SK-N-MC (cell line): ENCODE data around the gene SPRN.
"Not testable (repeated sequence)": the region's sequence is repeated elsewhere in the genome, so short reads cannot be mapped to it uniquely, and the experiment has no call there.

Experiments used
- DNase-seq: peaks from one replicate; pipeline ENCODE4 v3.0.0-alpha.2; 2011; ENCODE audit warnings: low read depth, low spot score
- H3K27ac ChIP-seq: fragments of 200-600 bp; sonication (generic); 2 replicates; pipeline ENCODE4 v1.5.1; 2016; ENCODE audit warnings: mixed run types
- H3K36me3 ChIP-seq: fragments of 200-600 bp; sonication (generic); 2 replicates; pipeline ENCODE4 v1.6.1; 2017; ENCODE audit warnings: antibody characterized with exemption, low read length, mixed read lengths; ENCODE audit not compliant: insufficient read depth
- H3K4me3 ChIP-seq: fragments of 200-600 bp; sonication (generic); 2 replicates; pipeline ENCODE4 v1.5.1; 2016
- H3K9ac ChIP-seq: fragments of 200-600 bp; sonication (generic); 2 replicates; pipeline ENCODE4 v1.8.0; 2017; ENCODE audit warnings: mixed run types, mixed read lengths; ENCODE audit not compliant: insufficient read length
- H3K9me3 ChIP-seq: fragments of 200-600 bp; sonication (generic); 2 replicates; pipeline ENCODE4 v1.6.1; 2017; ENCODE audit warnings: low read depth, mild to moderate bottlenecking, antibody characterized with exemption, low read length, moderate library complexity, mixed read lengths
- EZH2 ChIP-seq: fragments of 200-600 bp; sonication (generic); IDR thresholded peaks from one replicate; pipeline ENCODE4 v1.6.1; 2017; ENCODE audit warnings: antibody characterized with exemption
- FOXP2 ChIP-seq: optimal IDR thresholded peaks from 2 replicates; pipeline ENCODE3; 2011; ENCODE audit warnings: mild to moderate bottlenecking, moderate library complexity; ENCODE audit not compliant: insufficient read depth; ENCODE audit errors: extremely low read length, control extremely low read depth
- POLR2AphosphoS5 ChIP-seq: IDR thresholded peaks from 2 replicates; pipeline ENCODE4 v1.6.1; 2012; ENCODE audit warnings: mild to moderate bottlenecking, low read depth, low read length, borderline replicate concordance

Gene SPRN

DNA sequence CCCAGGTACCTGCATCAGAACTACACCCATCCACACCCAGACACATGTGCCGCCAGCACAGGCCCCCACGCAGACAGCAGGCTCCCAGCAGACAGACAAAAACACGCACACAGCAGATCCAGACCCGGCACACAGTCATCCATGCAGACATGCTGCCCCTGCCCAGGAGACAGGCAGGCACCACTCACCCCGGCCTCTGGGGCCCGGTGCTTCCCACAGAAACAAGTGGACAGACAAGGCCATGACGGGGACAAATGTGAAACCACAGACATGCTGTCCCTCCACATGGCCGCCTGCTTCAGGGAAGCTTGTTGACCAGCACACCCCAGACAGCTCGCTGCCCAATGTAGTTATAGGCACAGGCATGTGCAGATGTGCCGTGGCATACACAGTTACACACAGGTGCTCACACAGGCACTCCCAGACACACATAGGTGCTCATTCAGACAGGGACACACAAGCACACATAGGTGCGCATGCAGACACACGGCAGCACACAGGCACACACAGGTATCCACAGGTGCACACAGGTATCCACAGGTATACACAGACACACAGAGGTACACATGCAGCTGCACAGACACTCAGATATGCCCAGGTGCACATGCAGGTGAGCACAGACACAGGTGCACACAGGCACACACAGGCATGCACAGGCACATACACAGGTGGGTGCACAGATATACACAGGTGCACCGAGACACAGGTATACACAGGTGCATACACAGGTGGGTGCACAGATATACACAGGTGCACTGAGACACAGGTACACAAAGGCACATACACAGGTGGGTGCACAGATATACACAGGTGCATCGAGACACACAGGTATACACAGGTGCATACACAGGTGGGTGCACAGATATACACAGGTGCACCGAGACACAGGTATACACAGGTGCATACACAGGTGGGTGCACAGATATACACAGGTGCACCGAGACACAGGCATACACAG, 18.8 kb upstream of the SPRN start:
- Histone ChIP-seq H3K27ac (no peak overlapping the region), H3K9me3 (no peaks in the 10 kb centered on the region)
- no peak for TF ChIP-seq POLR2AphosphoS5
- TF ChIP-seq FOXP2 = no peak
- no peak for TF ChIP-seq EZH2

DNA sequence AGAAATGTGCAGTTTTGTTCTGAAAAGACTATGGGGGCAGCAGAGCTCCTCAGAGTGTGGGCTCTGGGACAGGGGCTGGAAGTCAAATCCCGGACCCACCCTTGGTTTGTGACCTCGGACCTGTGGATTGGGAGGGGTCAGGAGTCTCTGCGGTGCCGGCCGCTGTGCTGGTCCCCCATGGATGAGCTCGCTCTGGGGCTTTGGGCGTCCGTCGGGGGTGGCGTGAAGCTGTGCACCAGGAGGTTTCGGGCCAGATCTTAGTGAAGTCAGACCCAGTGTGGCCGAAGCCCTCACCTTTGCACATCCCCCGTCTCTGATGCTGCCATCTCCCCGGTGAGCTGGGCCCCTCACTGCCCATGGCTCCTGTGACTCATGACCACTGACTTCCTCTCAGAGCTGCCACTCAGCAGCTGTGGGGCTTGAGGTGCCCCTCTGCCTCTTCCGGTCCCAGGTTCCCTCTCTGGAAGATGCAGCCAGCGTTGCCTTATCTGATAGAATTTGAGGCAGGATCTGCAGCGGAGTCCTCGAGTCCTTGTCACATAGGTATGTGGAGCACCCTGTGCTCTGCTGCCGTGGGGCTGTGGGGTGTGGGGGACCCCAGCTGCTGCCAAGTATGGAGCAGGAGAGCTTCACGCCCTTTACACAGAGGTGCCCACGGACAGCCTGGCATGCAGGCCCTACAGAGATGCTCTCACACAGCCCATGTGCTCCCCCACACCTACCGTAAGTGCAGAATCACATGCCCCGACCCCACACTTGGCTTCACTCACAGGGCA, 18.0 kb upstream of the SPRN start:
- Histone ChIP-seq H3K9me3 (no peaks in the 10 kb centered on the region), H3K9ac (no peak overlapping the region), H3K4me3 (no peak overlapping the region), H3K36me3 (no peaks in the 10 kb centered on the region), H3K27ac (no peak overlapping the region)
- no peak for TF ChIP-seq POLR2AphosphoS5
- TF ChIP-seq EZH2 = no peak
- no peak for TF ChIP-seq FOXP2
- no peak for DNase-seq

More for the DNA sequence above, 18.8 kb upstream of the SPRN start:
- Histone ChIP-seq H3K36me3 (no peaks in the 10 kb centered on the region), H3K9ac (no peak overlapping the region), H3K4me3 (no peak overlapping the region)
- DNase-seq = no peak

DNA sequence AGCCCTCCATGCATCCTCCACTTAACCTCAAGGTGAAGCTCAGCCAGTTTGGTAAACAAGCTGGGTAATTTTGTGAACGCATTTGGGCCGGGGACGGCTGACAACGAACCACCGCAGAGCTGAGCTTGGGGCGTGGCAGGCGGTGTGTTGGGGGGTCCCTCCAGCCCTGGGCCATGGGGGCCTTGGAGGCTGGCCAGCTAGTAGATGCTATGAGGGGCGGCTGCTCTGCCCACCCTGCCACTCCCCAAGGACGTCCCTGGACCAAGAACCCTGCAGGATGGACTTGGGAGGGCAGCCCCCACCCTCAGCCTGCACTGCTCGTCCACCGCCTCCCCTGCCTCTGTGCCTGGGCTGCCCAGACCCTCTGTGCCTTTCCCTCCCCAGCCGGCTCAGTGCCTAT, 17.4 kb upstream of the SPRN start:
- Histone ChIP-seq H3K4me3 (no peak overlapping the region), H3K9ac (no peak overlapping the region), H3K9me3 (no peaks in the 10 kb centered on the region), H3K36me3 (no peaks in the 10 kb centered on the region), H3K27ac (no peak overlapping the region)
- DNase-seq = no peak
- TF ChIP-seq POLR2AphosphoS5 = no peak
- TF ChIP-seq FOXP2 = no peak
- TF ChIP-seq EZH2 = no peak

DNA sequence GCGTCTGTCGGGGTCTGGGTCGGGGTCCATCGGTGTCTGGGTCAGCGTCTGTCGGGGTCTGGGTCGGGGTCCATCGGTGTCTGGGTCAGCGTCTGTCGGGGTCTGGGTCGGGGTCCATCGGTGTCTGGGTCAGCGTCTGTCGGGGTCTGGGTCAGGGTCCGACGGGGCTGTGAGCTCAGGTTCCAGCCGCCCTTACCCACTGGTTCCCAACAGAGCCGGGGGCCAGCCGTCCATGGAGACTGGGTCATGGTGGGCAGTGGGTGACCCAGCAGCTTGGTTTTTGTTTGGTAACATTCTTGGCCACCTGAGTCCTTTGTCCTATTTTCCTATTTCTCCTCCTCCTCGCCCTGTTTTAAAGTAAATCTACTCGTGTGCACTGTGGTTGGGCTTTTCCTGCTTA, 16.9 kb upstream of the SPRN start:
- H3K27ac ChIP-seq, H3K9ac ChIP-seq, H3K4me3 ChIP-seq, DNase-seq, H3K9me3 ChIP-seq, H3K36me3 ChIP-seq: not testable (repeated sequence)

DNA sequence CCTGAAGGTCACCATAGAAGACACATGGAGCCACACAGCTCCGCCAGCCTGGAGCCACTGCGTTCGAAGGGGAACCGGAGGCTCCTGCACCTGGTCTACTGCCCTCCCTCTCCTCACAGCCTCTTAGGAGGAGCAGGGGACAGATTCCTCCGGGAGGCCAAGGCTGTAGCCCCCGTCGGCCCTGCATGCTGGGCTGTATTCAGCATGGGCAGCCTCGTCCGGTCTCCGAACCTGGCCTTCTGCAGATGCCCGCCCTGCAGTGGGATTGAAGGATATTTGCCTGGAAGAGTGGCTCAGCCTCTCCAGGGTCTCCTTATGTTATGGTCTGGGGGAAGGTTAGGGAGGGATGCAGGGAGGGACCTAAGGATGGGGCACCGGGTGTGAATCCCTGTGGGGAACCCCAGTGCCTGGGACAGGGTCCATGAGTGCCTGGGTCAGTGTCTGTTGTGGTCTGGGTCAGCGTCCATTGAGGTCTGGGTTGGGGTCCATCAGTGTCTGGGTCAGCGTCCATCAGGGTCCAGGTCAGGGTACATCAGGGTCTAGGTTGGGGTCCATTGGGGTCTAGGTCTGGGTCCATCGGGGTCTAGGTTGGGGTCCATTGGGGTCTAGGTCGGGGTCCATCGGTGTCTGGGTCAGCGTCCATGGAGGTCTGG, 16.3 kb upstream of the SPRN start:
- TF ChIP-seq POLR2AphosphoS5 (no peak), FOXP2 (no peak), EZH2 (no peak)
- H3K27ac ChIP-seq = no peak overlapping the region
- H3K4me3 ChIP-seq = no peak overlapping the region
- no peak for DNase-seq
- H3K36me3 ChIP-seq = no peaks in the 10 kb centered on the region
- H3K9me3 ChIP-seq = no peaks in the 10 kb centered on the region
- no peak overlapping the region for H3K9ac ChIP-seq

DNA sequence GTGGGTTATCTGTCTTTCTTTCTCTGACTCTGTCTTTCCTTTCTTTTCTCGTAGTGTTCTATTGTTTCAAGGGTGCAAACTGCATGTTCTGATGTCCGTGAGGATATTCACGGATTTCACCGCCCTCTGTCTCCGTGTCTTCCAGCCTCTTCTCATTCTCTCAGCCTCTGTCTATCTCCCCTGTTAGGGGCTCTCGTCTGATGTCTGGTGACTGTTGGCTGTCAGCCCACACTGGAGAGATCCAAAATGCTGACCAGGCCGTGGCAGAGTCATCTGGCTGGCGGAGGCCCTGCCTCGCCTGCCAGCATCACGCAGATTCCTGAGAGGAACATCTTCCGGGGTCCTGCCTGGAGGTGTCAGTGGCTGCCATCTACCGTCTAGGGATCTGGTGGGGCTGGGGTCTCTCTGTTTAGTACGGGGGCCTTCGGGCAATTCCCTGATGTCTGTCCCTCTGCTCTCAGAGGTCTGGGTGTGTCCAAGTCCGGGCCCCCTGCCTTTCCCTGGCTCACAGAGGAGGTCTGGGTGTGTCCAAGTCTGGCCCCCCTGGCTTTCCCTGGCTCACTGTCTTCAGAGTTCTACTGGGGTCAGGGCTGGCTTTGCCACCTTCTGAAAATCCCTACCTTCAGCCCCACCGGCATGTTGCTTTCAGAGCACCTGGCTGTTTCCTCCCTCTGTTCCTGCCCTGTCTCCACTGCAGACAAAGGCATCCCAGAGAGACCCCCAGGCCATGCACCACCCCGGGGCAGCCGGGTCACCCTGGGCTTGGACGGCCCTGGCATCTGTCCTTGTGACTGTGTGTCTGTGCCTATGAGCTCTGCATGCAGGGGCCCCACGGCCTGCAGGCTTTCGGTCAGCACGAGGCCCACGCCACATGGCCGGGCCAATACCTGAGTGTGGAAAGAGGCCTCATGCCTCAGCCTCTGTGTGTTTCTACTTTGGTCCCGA, 15.4 kb upstream of the SPRN start:
- Histone ChIP-seq H3K27ac (no peak overlapping the region), H3K9me3 (no peaks in the 10 kb centered on the region), H3K36me3 (no peaks in the 10 kb centered on the region), H3K4me3 (no peak overlapping the region), H3K9ac (no peak overlapping the region)
- TF ChIP-seq EZH2 (no peak), FOXP2 (no peak), POLR2AphosphoS5 (no peak)
- DNase-seq = no peak

DNA sequence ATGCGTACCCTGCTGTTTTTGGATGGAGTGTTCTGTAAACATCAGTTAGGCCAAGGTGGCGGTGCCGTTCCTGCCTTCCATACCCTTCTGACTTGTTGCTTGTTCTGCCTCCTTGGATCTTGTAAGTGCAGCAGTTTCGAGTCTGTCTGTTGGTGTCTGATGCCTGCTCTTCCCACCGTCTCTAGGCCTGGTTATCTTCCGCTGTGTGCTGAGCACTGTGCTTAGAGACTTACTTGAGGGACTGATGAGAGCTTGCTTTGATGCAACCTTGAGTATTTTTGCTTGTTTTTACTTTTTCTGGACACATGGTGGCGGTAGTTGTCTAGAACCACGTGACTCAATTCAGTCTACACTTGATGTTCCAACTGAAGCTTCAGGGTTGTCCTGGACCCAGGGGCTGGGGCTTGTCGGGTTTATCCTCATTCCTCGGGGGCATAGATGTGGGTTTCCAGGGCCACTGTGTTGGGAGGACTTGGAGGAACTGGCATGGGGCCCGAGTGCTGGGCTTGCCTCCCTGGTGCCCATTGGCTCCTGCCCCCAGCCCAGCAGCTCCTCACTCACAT, 14.4 kb upstream of the SPRN start:
- no peak overlapping the region for H3K9ac ChIP-seq
- no peak overlapping the region for H3K4me3 ChIP-seq
- H3K9me3 ChIP-seq = no peaks in the 10 kb centered on the region
- H3K36me3 ChIP-seq = no peaks in the 10 kb centered on the region
- H3K27ac ChIP-seq = no peak overlapping the region
- TF ChIP-seq POLR2AphosphoS5 (no peak), EZH2 (no peak), FOXP2 (no peak)
- no peak for DNase-seq

DNA sequence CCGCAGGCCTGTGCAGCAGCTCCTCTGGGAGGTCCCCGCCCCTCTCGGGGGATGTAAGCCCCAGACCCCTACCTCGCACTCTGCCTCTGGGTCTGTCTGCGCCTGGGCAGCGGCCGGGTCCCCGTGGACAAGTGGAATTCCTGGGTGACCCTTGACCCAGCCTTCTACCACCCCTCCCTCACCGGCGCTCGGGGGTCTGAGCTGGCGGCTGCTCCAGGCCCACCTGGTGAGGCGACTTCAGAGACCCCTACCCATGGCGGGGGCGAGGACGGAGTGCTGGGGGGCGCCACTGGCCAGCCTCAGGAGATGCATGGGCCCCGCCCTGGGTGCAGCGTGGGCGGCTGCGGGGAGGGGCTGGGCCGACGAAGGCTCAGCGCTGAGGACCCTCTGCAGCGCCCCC, 8.4 kb upstream of the SPRN start:
- DNase-seq, H3K27ac ChIP-seq, H3K36me3 ChIP-seq, H3K9me3 ChIP-seq, H3K4me3 ChIP-seq, H3K9ac ChIP-seq: not testable (repeated sequence)

DNA sequence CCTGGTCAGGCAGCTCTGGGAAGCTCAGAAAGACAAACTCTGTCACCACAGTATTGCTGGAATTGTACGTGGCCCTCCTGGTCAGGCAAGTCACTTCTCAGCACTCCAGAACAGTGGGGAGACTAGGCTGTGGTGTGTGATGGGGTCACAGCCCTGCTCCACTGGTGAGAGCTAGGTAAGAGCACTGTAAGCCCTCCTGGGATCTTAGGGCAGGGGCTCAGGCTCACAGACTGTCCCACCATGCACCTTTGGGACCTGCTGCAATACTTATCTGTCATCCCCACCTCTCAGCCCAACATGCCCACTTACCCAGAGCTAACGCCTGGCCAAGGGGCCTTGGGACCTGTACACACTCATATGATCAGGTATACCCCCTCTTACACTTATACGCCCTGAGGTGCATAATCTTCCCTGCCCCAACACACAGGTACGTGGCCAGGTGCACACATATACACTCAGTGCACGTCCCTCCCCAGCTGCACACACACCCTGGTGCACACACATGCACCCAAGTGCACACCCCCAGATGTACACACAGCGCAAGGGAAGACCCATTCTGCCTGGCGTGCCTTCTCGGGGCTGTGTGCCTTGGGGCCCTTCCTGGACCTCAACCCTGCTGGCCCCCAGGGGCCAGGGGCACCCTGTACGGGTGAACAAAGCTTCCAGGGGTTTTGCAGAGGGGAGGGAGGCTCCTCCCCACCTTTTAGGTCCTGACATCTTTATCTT, 7.6 kb upstream of the SPRN start:
- not testable (repeated sequence) for H3K27ac ChIP-seq, DNase-seq, H3K36me3 ChIP-seq, H3K4me3 ChIP-seq, H3K9me3 ChIP-seq, H3K9ac ChIP-seq

DNA sequence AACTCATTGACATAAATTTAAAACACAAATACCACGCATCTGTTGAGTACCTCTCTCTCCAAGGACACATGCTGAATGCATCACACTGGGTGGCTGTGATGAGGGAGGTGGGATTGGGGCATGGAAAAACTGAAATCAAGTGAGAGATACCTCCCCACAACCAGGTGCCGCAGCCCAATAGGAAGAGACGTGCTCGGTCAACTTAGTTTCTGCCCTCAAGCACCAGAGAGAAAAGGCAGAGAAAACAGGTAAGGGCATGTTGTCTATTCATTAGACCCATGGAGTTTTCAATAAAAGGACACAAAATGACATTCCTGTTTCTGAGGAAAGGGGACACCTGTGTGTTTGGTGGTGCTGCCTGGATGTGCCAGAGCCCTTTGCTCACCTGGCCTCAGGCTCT, 5.1 kb upstream of the SPRN start:
- H3K36me3 ChIP-seq, H3K9me3 ChIP-seq, DNase-seq, H3K27ac ChIP-seq, H3K4me3 ChIP-seq, H3K9ac ChIP-seq: not testable (repeated sequence)

DNA sequence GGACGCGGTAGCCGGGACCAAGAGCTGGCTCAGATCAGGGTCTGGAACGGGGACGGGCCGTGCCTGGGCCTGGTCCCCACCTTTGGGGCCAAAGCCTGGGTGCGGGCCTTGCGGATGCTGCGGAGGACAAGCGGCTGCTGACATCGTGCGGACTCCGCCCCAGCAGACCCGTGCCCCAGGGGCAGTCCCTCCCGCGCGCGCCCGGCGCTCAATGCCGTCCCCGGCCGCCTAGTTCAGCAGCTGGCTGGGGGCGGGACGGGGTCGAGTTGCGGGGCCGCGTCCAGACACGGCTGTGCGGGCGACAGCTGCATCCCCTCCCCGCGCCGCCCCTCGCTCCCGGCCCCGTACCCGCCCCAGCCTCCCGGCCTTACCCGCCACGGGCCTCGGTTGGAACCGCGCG, 323 bp downstream of the SPRN start:
- not testable (repeated sequence) for H3K9me3 ChIP-seq, H3K27ac ChIP-seq, H3K4me3 ChIP-seq, DNase-seq, H3K36me3 ChIP-seq, H3K9ac ChIP-seq
